ENCODE data around the gene NCOR2.
A peak's percentile ranks its signal among the peaks of the same experiment; 100 is the strongest.
"Not testable (repeated sequence)": the region's sequence is repeated elsewhere in the genome, so short reads cannot be mapped to it uniquely, and the experiment has no call there.

The NCOR2 gene

GRCh38 chr12:124599074-124599999 lies 31.9 kb upstream of the NCOR2 start:
- DNase-seq (ENCODE audit: low spot score): no peak

- no peak for DNase-seq (ENCODE audit: low spot score)
Observed at GRCh38 chr12:124597041-124597440, 29.6 kb upstream of the NCOR2 start.

GRCh38 chr12:124595444-124595843 lies 28.0 kb upstream of the NCOR2 start:
- DNase-seq (ENCODE audit: low spot score): no peak

- DNase-seq (ENCODE audit: low spot score): no peak
Observed at GRCh38 chr12:124594851-124595250, 27.4 kb upstream of the NCOR2 start.

GRCh38 chr12:124593851-124594401 lies 26.5 kb upstream of the NCOR2 start:
- no peak for DNase-seq (ENCODE audit: low spot score)

- no peak for DNase-seq (ENCODE audit: low spot score)
Observed at GRCh38 chr12:124593176-124593575, 25.8 kb upstream of the NCOR2 start.

- DNase-seq (ENCODE audit: low spot score): no peak
Observed at GRCh38 chr12:124592481-124593160, 25.2 kb upstream of the NCOR2 start.

GRCh38 chr12:124592050-124592449 lies 24.6 kb upstream of the NCOR2 start:
- no peak for DNase-seq (ENCODE audit: low spot score)

- DNase-seq (ENCODE audit: low spot score): no peak
Observed at GRCh38 chr12:124590447-124590846, 23.0 kb upstream of the NCOR2 start.

- peak; percentile 44 for DNase-seq (ENCODE audit: low spot score)
Observed at GRCh38 chr12:124588751-124589267, 21.4 kb upstream of the NCOR2 start.

GRCh38 chr12:124588018-124588634 lies 20.7 kb upstream of the NCOR2 start:
- no peak for DNase-seq (ENCODE audit: low spot score)

- no peak for DNase-seq (ENCODE audit: low spot score)
Observed at GRCh38 chr12:124586756-124587155, 19.3 kb upstream of the NCOR2 start.

GRCh38 chr12:124584494-124584893 lies 17.1 kb upstream of the NCOR2 start:
- DNase-seq (ENCODE audit: low spot score): not testable (repeated sequence)

GRCh38 chr12:124583854-124584253 lies 16.4 kb upstream of the NCOR2 start:
- no peak for DNase-seq (ENCODE audit: low spot score)

GRCh38 chr12:124582108-124582424 lies 14.7 kb upstream of the NCOR2 start:
- DNase-seq (ENCODE audit: low spot score): no peak

GRCh38 chr12:124581307-124582107 lies 14.1 kb upstream of the NCOR2 start:
- no peak for DNase-seq (ENCODE audit: low spot score)

- no peak for DNase-seq (ENCODE audit: low spot score)
Observed at GRCh38 chr12:124579921-124580517, 12.6 kb upstream of the NCOR2 start.

GRCh38 chr12:124578854-124579253 lies 11.4 kb upstream of the NCOR2 start:
- DNase-seq (ENCODE audit: low spot score): no peak

- DNase-seq (ENCODE audit: low spot score): no peak
Observed at GRCh38 chr12:124578445-124578844, 11.0 kb upstream of the NCOR2 start.

GRCh38 chr12:124577986-124578385 lies 10.6 kb upstream of the NCOR2 start:
- DNase-seq (ENCODE audit: low spot score): no peak

GRCh38 chr12:124577374-124577773 lies 10.0 kb upstream of the NCOR2 start:
- no peak for DNase-seq (ENCODE audit: low spot score)
